Measurements from ENCODE around the gene SDR42E2.

DNA sequence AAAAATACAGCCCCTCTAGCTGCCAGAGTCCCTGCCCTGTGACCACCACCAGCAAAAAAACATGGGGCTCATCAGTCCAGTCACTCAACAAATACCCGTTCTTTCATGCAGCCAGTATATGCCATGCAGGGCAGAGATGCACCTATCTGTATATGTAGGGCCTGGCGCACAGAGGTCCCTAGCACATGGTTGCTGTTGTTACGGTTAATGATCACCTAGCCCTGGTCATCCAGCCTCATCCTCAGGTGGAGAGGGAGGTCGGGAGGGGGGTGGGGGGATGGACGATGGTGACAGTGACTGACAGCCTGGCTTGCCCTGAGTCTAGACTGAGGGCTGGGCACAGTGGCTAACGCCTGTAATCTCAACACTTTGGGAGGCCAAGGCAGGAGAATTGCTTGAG is 1.5 kb downstream of the SDR42E2 start:
- TF ChIP-seq, protein P1, sequence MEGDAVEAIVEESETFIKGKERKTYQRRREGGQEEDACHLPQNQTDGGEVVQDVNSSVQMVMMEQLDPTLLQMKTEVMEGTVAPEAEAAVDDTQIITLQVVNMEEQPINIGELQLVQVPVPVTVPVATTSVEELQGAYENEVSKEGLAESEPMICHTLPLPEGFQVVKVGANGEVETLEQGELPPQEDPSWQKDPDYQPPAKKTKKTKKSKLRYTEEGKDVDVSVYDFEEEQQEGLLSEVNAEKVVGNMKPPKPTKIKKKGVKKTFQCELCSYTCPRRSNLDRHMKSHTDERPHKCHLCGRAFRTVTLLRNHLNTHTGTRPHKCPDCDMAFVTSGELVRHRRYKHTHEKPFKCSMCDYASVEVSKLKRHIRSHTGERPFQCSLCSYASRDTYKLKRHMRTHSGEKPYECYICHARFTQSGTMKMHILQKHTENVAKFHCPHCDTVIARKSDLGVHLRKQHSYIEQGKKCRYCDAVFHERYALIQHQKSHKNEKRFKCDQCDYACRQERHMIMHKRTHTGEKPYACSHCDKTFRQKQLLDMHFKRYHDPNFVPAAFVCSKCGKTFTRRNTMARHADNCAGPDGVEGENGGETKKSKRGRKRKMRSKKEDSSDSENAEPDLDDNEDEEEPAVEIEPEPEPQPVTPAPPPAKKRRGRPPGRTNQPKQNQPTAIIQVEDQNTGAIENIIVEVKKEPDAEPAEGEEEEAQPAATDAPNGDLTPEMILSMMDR (IDR thresholded peaks at IDR 0.05): no peak
- no peak for TF ChIP-seq POLR2A (IDR thresholded peaks at IDR 0.05)

Measured in Peyer's patch (tissue), 4 donors.